GM19328 (cell line): ENCODE measurements around the gene ARHGAP40.

Experiments
- ATAC-seq: cut with Tn5 transposase; IDR thresholded peaks from one replicate; pipeline ENCODE4 v1.9.1; 2021; ENCODE audit warnings: mild to moderate bottlenecking, moderate library complexity; ENCODE audit not compliant: unreplicated experiment

The ARHGAP40 gene

GRCh38 chr20:38601216-38602184 is at the start of gene ARHGAP40:
TSS of gene ARHGAP40 (plus strand) at chr20:38601809.
- ATAC-seq: no peak

GRCh38 chr20:38554986-38555385 is 46.6 kb upstream of the ARHGAP40 start:
- no peak for ATAC-seq

- ATAC-seq: no peak
Measured at GRCh38 chr20:38555395-38555794, 46.2 kb upstream of the ARHGAP40 start.

- ATAC-seq: no peak
Measured at GRCh38 chr20:38557174-38557573, 44.4 kb upstream of the ARHGAP40 start.

- ATAC-seq: no peak
Measured at GRCh38 chr20:38558596-38559360, 42.8 kb upstream of the ARHGAP40 start.

GRCh38 chr20:38559764-38560163 is 41.8 kb upstream of the ARHGAP40 start:
- ATAC-seq: no peak

- no peak for ATAC-seq
Measured at GRCh38 chr20:38563802-38564431, 37.7 kb upstream of the ARHGAP40 start.

- no peak for ATAC-seq
Measured at GRCh38 chr20:38564680-38565079, 36.9 kb upstream of the ARHGAP40 start.

GRCh38 chr20:38566036-38566598 is 35.5 kb upstream of the ARHGAP40 start:
- no peak for ATAC-seq

- ATAC-seq: no peak
Measured at GRCh38 chr20:38569747-38570525, 31.7 kb upstream of the ARHGAP40 start.

GRCh38 chr20:38573413-38573812 is 28.2 kb upstream of the ARHGAP40 start:
- ATAC-seq: no peak

GRCh38 chr20:38579219-38579910 is 22.2 kb upstream of the ARHGAP40 start:
- ATAC-seq: no peak

GRCh38 chr20:38579921-38580320 is 21.7 kb upstream of the ARHGAP40 start:
- no peak for ATAC-seq

GRCh38 chr20:38581013-38581412 is 20.6 kb upstream of the ARHGAP40 start, which contains the start of gene ADIG:
TSS of gene ADIG (plus strand) at chr20:38581197. CDS start at chr20:38581251, 54 bp downstream.
- no peak for ATAC-seq

GRCh38 chr20:38581830-38582358 is 19.7 kb upstream of the ARHGAP40 start:
- no peak for ATAC-seq

- ATAC-seq: no peak
Measured at GRCh38 chr20:38583306-38583705, 18.3 kb upstream of the ARHGAP40 start.

GRCh38 chr20:38584099-38584763 is 17.4 kb upstream of the ARHGAP40 start:
- ATAC-seq: no peak

GRCh38 chr20:38585404-38586180 is 16.0 kb upstream of the ARHGAP40 start:
- ATAC-seq: no peak
